Measurements from ENCODE around the gene SSH2.

The SSH2 gene

DNA sequence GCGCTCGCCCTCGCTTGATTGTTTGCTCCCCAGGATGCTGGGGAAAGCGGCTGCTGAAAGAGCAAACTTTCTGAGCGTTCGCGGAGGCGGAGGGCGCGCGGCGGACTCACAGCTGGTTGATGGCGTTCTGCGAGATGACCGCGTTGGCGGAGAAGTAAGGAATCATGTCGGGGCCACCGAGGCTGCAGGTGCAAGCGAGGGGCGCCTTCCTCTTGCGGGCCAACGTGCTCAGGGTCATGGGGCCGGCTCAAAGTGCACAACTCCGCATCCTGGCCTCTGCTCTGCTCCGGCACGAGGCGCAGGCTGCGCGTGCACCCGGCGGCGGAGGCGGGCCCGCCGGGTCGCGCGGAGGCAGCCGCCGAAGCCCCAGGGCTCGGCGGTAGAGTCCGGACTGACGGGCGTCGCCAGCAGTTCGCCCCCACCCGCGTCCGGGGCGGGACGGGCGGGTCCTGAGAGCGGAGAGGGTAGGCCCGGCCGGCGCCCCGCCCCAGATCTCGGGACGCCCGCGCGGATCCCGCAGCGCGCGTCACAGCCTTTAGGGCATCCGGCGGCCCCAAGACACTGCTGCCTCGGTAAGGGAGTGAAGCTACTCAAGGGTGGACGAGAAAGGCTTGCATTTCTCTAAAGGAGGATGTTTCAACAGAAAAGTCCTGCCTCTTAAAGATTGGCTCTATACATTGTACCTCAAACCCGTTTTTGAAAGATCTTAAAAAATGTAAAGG is 168.8 kb downstream of the SSH2 start:
- Histone ChIP-seq H3K4ac (ENCODE audit: low read length) (no peak overlapping the region), H3K23ac (ENCODE audit: low read depth, low read length, poor library complexity) (peak overlapping the region; percentile 86), H2AK5ac (ENCODE audit: low read depth, low read length) (no peak overlapping the region), H3K9ac (ENCODE audit: low read depth, low read length, poor library complexity) (peak overlapping the region; percentile 56), H3K36me3 (replicated peaks in 1 of 2; ENCODE audit: control insufficient read depth in 2 of 2, insufficient read depth in 2 of 2, low read length in 2 of 2) (no peaks in the 10 kb centered on the region), H2BK12ac (ENCODE audit: low read length) (peak overlapping the region; percentile 31), H3K27ac (replicated peaks; ENCODE audit: low read length) (peak overlapping the region; percentile 44), H2BK15ac (ENCODE audit: low read length) (peak overlapping the region; percentile 73), H4K8ac (ENCODE audit: low read depth, low read length) (no peak overlapping the region), H3K27me3 (ENCODE audit: control insufficient read depth in 3 of 3, insufficient read depth in 3 of 3, low read depth in 1 of 3, low read length in 3 of 3) (no peaks in the 10 kb centered on the region), H2BK120ac (ENCODE audit: low read depth, low read length) (no peak overlapping the region), H4K91ac (ENCODE audit: low read depth, low read length, poor library complexity) (no peak overlapping the region), H3K79me1 (ENCODE audit: low read depth, low read length) (no peaks in the 10 kb centered on the region), H3K14ac (ENCODE audit: low read length) (peak overlapping the region; percentile 84), H3K4me2 (ENCODE audit: insufficient read depth, low read length, poor library complexity, severe bottlenecking) (peak overlapping the region; percentile 66), H3K9me3 (replicated peaks in 1 of 2; ENCODE audit: control insufficient read depth in 2 of 2, insufficient read depth in 1 of 2, low read depth in 1 of 2, low read length in 2 of 2) (no peaks in the 10 kb centered on the region), H2AFZ (ENCODE audit: low read length) (peak overlapping the region; percentile 96), H2BK5ac (ENCODE audit: low read length) (peak overlapping the region; percentile 42), H3K4me3 (ENCODE audit: low read length in 2 of 2) (peak overlapping the region; percentile 75 to 80), H3K4me1 (ENCODE audit: control insufficient read depth in 2 of 2, insufficient read depth in 1 of 2, low read depth in 1 of 2, low read length in 2 of 2) (peaks cover 2 to 5% of the 10 kb centered on the region in 2 donors), H3K18ac (ENCODE audit: low read length) (peak overlapping the region; percentile 95)
- peak; percentile 64 for DNase-seq (ENCODE audit: low spot score)
- no CpG with 5 or more reads among the region's 73 CpGs for WGBS, 2 donors (ENCODE audit: extremely low coverage in 2 of 2, insufficient read length in 2 of 2, insufficient replicate concordance in 1 of 2)

DNA sequence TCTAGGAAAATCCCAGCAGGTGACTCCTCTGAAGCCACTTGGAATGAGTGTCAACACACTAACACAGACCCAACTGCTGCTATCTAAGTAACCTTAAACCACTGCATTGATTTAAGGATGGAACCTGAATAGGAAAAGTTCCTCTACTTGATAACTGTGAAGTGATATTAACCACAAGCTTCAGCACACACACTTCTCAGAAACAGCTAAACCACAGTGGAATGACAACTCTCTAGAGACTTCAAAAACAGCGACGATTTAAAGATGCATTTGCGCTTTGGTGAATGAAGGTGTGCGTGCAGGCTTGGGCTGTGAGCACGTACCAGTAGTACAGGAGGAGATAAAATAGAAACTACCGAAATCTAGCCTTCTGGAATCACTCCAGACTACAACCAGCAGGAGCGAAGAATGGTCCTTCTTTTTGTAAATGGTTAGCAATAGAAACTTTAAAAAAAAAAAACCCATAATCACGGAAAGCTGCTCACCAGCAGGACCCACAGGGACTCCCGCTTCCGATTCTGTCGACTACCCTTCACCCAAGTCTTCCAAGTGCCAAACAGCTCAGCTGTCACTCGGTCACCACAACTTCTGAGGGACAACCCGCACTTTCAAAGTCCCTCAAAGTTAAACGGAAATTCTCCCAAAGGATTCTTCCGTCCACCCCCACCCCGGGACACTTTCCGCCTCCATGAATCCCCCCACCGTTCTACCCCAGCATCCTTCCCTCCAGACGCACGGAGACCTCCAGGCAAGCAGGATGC is 169.6 kb downstream of the SSH2 start:
- Histone ChIP-seq H2AFZ (ENCODE audit: low read length) (peak overlapping the region; percentile 96), H3K14ac (ENCODE audit: low read length) (no peak overlapping the region)
- WGBS, 2 donors (ENCODE audit: extremely low coverage in 2 of 2, insufficient read length in 2 of 2, insufficient replicate concordance in 1 of 2), result no CpG with 5 or more reads among the region's 20 CpGs

DNA sequence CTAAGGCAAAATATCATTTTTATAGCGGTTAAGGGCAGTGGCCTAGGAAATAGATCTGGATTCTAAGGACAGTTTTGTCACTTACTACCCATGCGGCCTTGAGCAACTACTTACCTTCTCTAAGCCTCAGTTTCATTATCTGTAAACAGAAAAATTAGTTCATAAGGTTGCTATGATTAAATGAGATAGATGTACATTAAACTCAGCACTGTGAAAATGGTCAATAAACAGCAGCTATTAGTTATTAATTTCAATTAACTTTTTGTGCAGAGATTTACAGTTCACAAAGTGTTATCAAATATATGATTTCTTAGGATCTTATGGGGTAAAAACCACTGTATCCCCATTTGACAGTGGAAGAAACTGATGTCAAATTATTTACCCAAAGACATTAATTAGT is 171.8 kb downstream of the SSH2 start:
- no peak overlapping the region for H2BK5ac ChIP-seq (ENCODE audit: low read length)
- H3K9me3 ChIP-seq (replicated peaks in 1 of 2; ENCODE audit: control insufficient read depth in 2 of 2, insufficient read depth in 1 of 2, low read depth in 1 of 2, low read length in 2 of 2), result no peaks in the 10 kb centered on the region
- H3K4me2 ChIP-seq (ENCODE audit: insufficient read depth, low read length, poor library complexity, severe bottlenecking), result no peak overlapping the region
- H2BK15ac ChIP-seq (ENCODE audit: low read length), result no peak overlapping the region
- no peak overlapping the region for H2AK5ac ChIP-seq (ENCODE audit: low read depth, low read length)
- H4K91ac ChIP-seq (ENCODE audit: low read depth, low read length, poor library complexity), result no peak overlapping the region
- no peak overlapping the region for H2BK12ac ChIP-seq (ENCODE audit: low read length)
- H3K36me3 ChIP-seq (replicated peaks in 1 of 2; ENCODE audit: control insufficient read depth in 2 of 2, insufficient read depth in 2 of 2, low read length in 2 of 2), result peaks cover 0 to 1% of the 10 kb centered on the region in 2 donors
- no peak for DNase-seq (ENCODE audit: low spot score)
- H3K79me1 ChIP-seq (ENCODE audit: low read depth, low read length), result no peaks in the 10 kb centered on the region
- no peak overlapping the region for H3K4ac ChIP-seq (ENCODE audit: low read length)
- H2AFZ ChIP-seq (ENCODE audit: low read length), result no peak overlapping the region
- WGBS, 2 donors (ENCODE audit: extremely low coverage in 2 of 2, insufficient read length in 2 of 2, insufficient replicate concordance in 1 of 2), result no CpG with 5 or more reads among the region's 2 CpGs
- no peak overlapping the region for H3K23ac ChIP-seq (ENCODE audit: low read depth, low read length, poor library complexity)
- H3K9ac ChIP-seq (ENCODE audit: low read depth, low read length, poor library complexity), result no peak overlapping the region
- no peaks in the 10 kb centered on the region for H3K27me3 ChIP-seq (ENCODE audit: control insufficient read depth in 3 of 3, insufficient read depth in 3 of 3, low read depth in 1 of 3, low read length in 3 of 3)
- H4K8ac ChIP-seq (ENCODE audit: low read depth, low read length), result no peak overlapping the region
- H3K14ac ChIP-seq (ENCODE audit: low read length), result no peak overlapping the region
- no peak overlapping the region for H3K4me3 ChIP-seq (ENCODE audit: low read length in 2 of 2)
- H3K18ac ChIP-seq (ENCODE audit: low read length), result no peak overlapping the region
- no peak overlapping the region for H2BK120ac ChIP-seq (ENCODE audit: low read depth, low read length)
- peaks cover 2 to 5% of the 10 kb centered on the region in 2 donors for H3K4me1 ChIP-seq (ENCODE audit: control insufficient read depth in 2 of 2, insufficient read depth in 1 of 2, low read depth in 1 of 2, low read length in 2 of 2)
- no peak overlapping the region for H3K27ac ChIP-seq (replicated peaks; ENCODE audit: low read length)

More for the DNA sequence above, 169.6 kb downstream of the SSH2 start:
- Histone ChIP-seq H2BK12ac (ENCODE audit: low read length) (no peak overlapping the region), H2BK5ac (ENCODE audit: low read length) (peak overlapping the region; percentile 42), H2BK15ac (ENCODE audit: low read length) (no peak overlapping the region), H3K4me2 (ENCODE audit: insufficient read depth, low read length, poor library complexity, severe bottlenecking) (peak overlapping the region; percentile 66), H3K79me1 (ENCODE audit: low read depth, low read length) (no peaks in the 10 kb centered on the region), H3K9ac (ENCODE audit: low read depth, low read length, poor library complexity) (peak overlapping the region; percentile 56), H3K27me3 (ENCODE audit: control insufficient read depth in 3 of 3, insufficient read depth in 3 of 3, low read depth in 1 of 3, low read length in 3 of 3) (no peaks in the 10 kb centered on the region), H3K4ac (ENCODE audit: low read length) (no peak overlapping the region), H3K4me3 (ENCODE audit: low read length in 2 of 2) (peak overlapping the region; percentile 75 to 80), H3K27ac (replicated peaks; ENCODE audit: low read length) (no peak overlapping the region), H3K23ac (ENCODE audit: low read depth, low read length, poor library complexity) (peak overlapping the region; percentile 86), H2AK5ac (ENCODE audit: low read depth, low read length) (no peak overlapping the region), H3K36me3 (replicated peaks in 1 of 2; ENCODE audit: control insufficient read depth in 2 of 2, insufficient read depth in 2 of 2, low read length in 2 of 2) (no peaks in the 10 kb centered on the region), H3K9me3 (replicated peaks in 1 of 2; ENCODE audit: control insufficient read depth in 2 of 2, insufficient read depth in 1 of 2, low read depth in 1 of 2, low read length in 2 of 2) (no peaks in the 10 kb centered on the region), H4K91ac (ENCODE audit: low read depth, low read length, poor library complexity) (no peak overlapping the region), H2BK120ac (ENCODE audit: low read depth, low read length) (no peak overlapping the region), H4K8ac (ENCODE audit: low read depth, low read length) (no peak overlapping the region), H3K18ac (ENCODE audit: low read length) (no peak overlapping the region), H3K4me1 (ENCODE audit: control insufficient read depth in 2 of 2, insufficient read depth in 1 of 2, low read depth in 1 of 2, low read length in 2 of 2) (peaks cover 2 to 5% of the 10 kb centered on the region in 2 donors)
- no peak for DNase-seq (ENCODE audit: low spot score)

DNA sequence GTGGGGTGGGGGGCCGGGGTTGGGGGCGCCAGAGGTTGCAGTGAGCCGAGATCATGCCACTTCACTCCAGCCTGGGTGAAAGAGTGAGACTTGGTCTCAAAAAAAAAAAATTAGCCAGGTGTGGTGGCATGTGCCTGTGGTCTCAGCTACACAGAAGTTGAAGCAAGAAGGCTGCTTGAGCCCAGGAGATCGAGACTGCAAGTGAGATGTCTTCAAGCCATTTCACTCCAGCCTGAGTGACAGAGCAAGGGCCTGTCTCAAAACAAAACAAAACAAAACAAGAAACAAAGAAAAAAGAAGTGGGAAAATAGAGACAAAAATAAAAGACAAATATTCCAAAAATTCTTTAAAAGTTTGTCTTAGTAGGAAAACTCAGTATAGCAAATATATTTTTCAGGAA is 172.2 kb downstream of the SSH2 start:
- Histone ChIP-seq H3K9ac (ENCODE audit: low read depth, low read length, poor library complexity) (no peak overlapping the region), H3K14ac (ENCODE audit: low read length) (no peak overlapping the region), H2BK12ac (ENCODE audit: low read length) (no peak overlapping the region), H4K8ac (ENCODE audit: low read depth, low read length) (no peak overlapping the region), H2AFZ (ENCODE audit: low read length) (no peak overlapping the region), H3K23ac (ENCODE audit: low read depth, low read length, poor library complexity) (no peak overlapping the region), H2BK120ac (ENCODE audit: low read depth, low read length) (no peak overlapping the region), H3K9me3 (replicated peaks in 1 of 2; ENCODE audit: control insufficient read depth in 2 of 2, insufficient read depth in 1 of 2, low read depth in 1 of 2, low read length in 2 of 2) (no peaks in the 10 kb centered on the region), H3K4me2 (ENCODE audit: insufficient read depth, low read length, poor library complexity, severe bottlenecking) (no peak overlapping the region), H3K4me1 (ENCODE audit: control insufficient read depth in 2 of 2, insufficient read depth in 1 of 2, low read depth in 1 of 2, low read length in 2 of 2) (peaks cover 2 to 5% of the 10 kb centered on the region in 2 donors), H3K27ac (replicated peaks; ENCODE audit: low read length) (no peak overlapping the region), H2BK15ac (ENCODE audit: low read length) (no peak overlapping the region), H3K27me3 (ENCODE audit: control insufficient read depth in 3 of 3, insufficient read depth in 3 of 3, low read depth in 1 of 3, low read length in 3 of 3) (no peaks in the 10 kb centered on the region), H2BK5ac (ENCODE audit: low read length) (no peak overlapping the region), H3K36me3 (replicated peaks in 1 of 2; ENCODE audit: control insufficient read depth in 2 of 2, insufficient read depth in 2 of 2, low read length in 2 of 2) (peaks cover 0 to 2% of the 10 kb centered on the region in 2 donors), H4K91ac (ENCODE audit: low read depth, low read length, poor library complexity) (no peak overlapping the region), H2AK5ac (ENCODE audit: low read depth, low read length) (no peak overlapping the region), H3K18ac (ENCODE audit: low read length) (no peak overlapping the region), H3K79me1 (ENCODE audit: low read depth, low read length) (no peaks in the 10 kb centered on the region), H3K4me3 (ENCODE audit: low read length in 2 of 2) (no peak overlapping the region), H3K4ac (ENCODE audit: low read length) (no peak overlapping the region)
- no peak for DNase-seq (ENCODE audit: low spot score)
- WGBS, 2 donors (ENCODE audit: extremely low coverage in 2 of 2, insufficient read length in 2 of 2, insufficient replicate concordance in 1 of 2), result no CpG with 5 or more reads among the region's 4 CpGs
